Fibroblast of the conjunctiva (primary cell): ENCODE measurements around the gene TGFBR3.

Experiments
- DNase-seq: peaks from one replicate; pipeline ENCODE4 v3.0.0-alpha.2; 2010; ENCODE audit warnings: low read depth

Gene TGFBR3

DNA sequence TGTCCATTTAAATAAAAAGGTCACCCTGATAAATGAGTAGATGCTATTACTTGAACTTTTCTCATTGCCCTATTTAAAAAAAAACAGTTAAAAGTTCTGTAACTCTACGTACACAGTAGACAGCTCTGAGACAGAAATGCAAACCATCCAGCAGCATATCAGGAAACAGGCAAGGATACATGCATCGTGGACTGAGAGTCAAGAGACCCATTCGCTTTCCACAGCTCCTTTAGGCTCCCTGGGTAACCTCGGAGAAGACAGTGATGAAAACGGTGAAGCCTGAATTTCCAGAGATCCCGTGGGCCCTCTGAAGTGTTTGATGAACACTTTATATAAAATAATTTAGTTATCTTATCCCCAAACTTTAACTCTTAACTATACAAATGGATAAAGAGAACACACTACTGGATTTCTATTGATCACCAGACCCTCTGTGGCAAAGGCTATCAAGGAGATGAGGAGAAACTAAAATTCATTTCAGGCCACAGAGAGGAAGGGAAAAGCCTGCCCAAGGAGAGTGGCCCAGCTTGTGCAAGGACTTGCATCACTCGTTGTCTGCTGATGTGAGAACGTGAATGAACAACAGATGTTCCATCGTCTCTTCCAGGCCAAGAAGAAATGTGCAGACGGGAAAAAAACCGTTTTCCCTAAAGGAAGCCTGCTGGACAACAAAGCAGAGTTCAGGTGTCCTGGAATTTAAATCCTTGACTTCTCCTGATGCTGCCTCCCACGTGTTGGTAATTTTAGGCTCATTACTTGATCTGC is 131.0 kb downstream of the TGFBR3 start:
- DNase-seq, result peak; percentile 91

DNA sequence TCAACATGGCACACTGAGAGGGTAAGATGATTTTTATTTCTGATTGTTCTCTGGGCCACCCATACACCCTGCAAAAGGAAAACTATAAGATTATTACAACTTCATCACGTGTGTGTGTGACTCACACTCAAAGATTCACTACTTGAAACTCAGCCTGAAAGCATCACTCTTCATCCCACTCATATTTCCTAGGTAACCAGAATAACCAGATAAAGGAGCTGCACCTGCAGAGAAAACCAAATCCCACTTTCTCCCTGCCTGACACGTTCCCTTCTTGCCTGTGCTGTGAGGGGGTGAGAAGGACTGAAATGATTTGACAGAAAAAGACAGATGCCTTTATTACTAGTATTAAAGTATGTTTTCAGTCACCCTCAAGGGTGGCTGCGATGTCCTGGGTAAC is 131.6 kb downstream of the TGFBR3 start:
- no peak for DNase-seq

DNA sequence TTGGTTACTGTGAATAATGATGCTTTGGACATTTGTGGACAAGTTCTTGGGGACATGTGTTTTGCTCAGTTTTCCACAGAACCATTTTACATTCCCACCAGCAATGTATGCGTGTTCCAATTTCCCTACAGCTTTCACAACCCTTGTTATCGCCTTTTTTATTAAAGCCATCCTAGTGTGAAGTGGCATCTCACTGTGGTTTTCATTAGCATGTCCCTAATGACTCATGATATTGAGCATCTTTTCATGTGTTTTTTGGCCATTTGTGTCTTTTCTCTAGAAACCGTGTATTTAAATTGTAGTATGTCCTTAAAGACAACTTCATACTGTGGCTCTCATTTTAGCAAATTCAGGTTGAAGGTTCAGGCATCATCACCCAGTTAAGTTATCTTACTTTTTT is 132.1 kb downstream of the TGFBR3 start:
- no peak for DNase-seq

DNA sequence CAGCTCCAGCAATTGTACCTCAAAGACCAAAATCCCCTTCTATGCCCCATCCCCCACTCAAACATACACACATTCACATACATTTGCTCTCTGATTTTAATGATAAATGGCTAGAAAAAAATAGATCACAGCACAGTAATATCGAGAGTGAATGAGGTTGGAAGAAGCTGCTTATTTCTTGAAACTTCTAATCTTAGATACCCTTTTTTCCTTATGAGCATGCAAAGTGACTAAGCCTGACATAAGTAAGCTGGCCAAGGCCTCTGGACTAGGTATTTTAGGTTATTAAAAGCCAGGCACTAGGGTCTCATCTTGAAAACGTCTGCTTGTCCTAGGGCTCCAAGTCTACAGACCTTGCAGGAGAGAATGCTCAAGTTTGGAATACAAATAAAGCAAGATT is 133.6 kb downstream of the TGFBR3 start:
- DNase-seq, result no peak

DNA sequence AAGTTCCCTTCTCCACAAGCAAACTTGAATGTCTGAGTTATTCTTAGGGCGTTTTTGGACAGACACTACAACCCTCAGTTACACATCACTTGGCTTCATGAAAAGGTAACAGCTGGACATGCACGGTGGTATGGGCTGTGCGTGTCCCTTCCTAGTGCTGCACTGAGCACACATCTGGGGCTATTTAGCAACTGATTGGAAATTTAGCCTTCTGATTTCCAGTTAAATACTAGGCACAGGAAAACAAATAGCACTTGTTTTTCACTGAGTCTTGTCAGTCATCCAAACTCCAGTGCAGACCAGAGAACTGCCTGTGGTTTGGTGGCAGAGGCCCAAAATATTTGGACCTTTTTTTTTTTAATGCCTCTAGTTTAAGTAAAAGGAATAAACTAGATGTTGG is 134.7 kb downstream of the TGFBR3 start:
- DNase-seq, result peak; percentile 94

DNA sequence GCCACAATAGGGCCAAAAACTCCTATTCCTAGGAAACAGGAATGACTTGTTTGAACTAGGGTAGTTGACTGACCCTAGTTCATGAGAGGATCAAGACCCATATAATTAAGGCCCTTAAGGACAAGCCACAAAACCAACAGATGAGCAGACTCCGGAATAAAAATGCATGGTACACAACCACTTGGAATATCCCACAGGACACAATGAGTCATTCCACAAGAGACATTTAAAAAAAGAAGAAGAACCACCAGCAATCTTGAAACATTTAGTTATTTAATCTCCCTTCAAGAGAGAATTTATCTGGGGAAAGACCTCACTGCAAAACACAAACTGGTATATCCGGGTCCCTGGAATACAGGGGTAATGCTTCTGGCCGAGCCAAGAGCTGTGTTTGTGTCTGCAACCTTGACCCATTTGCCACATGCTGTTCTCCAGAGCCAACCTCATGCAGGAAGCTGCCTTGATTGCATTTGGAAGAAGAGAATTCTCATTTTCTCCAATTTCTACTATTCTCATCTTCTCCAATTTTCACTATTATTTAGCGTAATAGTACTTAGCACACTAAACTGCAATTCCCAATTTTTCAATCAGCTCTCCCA is 135.5 kb downstream of the TGFBR3 start:
- no peak for DNase-seq

DNA sequence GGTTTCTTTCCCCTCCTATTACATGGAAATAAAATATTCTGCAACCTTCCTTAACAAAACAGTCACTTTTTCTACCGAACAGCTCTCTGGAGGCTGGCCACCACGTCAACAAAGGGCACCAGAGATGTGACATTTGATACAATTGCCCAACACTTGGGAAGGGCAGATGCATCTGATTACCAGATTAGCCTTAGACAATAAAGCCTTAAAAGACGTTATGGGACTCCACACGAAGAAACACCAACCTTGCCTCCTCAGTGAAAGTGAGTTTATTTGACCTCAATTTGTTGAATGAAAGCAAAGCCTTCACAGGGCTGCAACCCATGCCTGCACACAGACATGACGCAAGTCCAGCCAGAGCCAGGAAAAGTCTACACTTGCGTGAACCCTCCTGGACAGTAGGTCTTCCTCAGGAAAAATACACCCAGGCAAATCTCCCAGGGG is 136.1 kb downstream of the TGFBR3 start:
- no peak for DNase-seq

DNA sequence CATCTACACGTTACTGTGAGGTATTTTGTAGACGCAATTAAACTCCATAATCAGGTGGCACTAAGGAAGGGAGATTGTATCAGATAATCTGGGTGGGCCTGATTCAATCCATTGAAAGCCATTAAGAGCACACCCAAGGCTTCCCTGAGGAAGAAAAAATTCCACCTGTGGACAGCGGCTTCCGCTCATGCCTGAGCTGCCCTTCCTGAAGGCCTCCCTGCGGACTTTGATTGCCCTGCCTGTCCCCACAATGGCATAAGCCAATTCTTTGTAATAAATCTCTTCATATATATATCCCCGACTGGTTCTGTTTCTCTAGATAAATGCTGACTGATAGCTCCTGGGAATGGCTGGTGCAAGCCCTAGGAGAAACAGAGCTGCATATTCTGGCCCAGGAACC is 138.3 kb downstream of the TGFBR3 start:
- DNase-seq, result no peak

DNA sequence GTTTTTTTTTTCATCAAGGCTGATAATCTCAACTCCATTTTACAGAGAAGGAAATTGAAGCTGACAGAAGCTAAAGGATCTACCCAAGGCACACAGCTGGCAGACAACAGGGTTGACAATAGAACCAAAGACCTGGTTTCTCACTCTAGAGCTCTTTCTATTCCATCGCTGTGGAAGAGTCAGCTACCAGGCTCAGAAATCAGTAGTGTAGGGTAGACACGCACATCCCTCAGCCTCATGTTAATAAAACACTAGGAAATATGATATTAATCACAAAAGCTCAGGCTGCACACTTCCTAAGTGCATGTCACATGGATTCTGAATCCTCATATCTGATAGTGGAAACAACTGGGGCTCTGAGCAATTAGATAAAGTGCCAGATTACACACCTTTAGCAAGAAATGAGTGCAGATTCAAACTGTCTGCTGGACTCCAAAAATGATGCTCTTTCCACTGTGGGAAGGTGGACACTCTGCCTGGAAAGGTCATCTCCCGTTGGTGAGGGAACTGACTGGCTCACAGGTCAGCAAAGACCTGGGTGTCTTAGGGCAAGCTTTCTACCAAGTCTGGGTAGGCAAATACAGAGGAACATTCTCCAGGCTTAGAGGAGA is 139.1 kb downstream of the TGFBR3 start:
- DNase-seq, result no peak

DNA sequence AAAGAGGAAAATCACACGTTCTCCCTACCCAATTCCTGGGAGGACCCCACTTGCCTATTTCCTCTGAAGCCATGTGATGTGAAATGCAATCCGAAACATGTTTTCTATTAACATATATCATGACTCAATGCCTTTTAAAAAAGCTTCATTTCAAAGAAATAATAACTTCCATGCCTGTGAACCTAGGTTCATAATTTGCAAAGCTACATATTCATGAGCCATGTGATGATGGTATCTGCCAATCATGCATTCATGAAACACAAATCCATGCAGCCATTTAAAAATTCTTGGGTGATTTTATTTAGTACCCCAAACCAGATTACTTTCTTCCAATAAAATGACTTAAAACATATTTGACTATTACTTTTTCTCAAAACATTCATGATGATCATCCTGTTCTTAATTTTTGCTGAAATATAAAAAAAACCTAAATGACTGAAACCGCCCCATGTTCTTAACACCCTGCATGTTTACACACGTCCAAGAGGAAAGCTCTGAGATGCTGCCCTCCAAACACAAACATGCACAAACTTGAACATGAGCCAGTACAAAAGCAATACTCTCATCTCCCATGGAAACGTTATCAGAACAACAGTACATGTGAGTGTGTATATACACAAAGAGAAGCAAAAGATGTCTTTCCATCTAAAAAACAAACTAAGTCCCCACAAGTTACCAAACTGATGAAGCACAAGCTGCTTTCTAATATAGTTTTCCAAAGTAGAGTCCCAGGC is 140.1 kb downstream of the TGFBR3 start:
- DNase-seq, result no peak

DNA sequence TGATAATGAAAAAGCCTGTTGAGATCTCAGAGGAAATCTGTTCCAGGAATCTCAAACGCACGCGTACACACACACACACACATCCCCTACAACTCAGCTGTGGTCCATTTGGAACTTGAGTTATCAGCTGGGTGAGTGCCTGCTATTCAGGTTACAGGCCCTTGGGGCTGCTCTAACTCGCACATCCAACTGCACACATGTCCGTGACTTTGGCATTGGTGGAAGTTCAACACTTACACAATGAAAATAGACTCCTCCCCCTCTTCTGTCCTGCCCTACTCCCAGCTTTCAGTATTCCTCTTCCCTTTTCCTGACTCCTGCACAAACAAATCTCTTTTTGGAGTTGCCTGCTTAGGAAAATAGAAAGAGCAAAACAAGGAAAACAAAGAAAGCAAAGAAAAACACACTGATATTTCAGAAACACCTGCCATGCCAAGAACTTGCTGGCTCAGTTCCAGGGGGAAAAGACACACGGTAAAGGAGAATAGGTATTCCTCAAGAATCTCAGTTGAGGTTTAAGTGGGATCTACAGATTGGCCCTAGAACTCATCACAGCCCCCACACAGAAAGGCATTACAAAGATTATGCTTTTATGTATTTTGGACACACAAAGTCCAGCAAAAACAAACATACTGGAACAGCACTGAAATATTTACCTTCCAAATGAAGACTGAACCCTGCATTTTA is 140.9 kb downstream of the TGFBR3 start:
- DNase-seq, result peak; percentile 83

DNA sequence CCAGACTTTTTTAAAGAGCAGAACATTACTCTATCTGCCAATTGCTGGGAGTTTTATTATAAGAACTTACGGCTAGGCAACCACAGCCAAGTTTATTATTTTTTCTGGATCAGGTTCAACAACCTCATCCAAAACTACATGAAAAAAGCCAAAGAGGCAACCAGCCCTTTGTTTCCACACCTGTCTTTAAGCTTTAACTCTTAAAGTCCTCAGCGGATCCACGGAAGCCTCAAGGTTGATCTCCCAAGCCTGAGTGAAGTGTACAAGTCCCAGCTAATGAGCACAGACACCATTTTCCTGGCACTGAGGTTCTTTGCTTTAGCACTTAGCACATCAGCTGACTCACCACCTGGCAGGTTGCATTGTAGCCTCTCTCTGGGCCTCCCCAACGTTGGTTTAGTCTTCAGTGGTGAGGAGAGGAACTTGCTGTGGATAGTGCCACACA is 143.1 kb downstream of the TGFBR3 start:
- no peak for DNase-seq

DNA sequence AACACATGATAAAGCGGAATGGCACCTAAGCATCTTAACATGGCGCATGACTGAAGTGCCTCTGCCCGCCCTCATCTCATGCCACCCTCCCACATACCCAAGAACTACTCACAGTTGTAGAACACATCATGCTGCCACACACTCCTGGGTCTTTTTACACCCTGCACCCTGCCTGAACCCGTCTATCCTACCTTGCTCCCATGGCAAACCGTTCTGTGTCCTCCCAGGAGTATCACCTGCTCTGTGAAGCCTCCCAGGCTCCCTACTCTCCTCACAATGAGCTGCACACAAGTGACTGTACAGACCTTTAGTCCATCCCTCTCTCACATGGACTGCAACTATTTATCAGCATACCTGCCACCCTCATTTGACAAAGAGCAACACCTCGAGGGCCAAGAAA is 144.0 kb downstream of the TGFBR3 start:
- DNase-seq, result no peak

DNA sequence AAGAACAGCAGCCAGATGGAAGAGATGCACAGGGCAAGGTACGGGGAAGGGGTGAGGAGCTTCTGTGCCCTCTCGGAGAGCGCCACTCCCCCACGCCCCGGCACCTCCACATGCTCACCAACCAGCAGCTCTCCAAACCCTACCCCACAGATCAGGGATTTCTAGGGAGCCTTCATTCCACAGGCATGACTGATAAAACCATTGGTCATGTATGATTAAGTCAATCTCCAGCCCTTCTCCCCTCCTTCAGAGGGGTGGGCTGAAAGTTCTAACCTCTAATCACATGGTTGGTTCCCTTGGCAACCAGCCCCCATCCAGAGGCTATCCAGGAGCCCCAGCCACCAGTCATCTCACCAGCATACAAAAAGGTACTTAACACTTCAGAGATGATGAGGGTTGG is 144.7 kb downstream of the TGFBR3 start:
- no peak for DNase-seq

DNA sequence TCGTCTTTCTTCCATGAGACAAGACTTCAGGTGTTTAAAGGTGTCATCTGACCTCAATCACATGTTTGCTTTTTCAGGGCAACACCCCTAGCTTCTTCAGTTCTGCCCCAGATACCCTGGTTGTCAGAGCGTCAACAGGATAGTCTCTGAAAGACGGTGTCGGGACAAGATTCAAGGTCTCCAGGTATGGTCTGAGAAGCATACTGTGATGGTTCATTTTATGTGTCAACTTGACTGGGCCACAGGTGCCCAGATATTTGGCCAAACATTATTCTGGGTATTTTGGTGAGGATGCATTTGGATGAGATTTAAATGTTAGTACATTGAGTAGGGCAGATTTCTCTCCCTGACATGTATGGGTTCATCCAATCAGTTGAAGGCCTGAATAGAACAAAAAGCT is 148.3 kb downstream of the TGFBR3 start:
- no peak for DNase-seq

DNA sequence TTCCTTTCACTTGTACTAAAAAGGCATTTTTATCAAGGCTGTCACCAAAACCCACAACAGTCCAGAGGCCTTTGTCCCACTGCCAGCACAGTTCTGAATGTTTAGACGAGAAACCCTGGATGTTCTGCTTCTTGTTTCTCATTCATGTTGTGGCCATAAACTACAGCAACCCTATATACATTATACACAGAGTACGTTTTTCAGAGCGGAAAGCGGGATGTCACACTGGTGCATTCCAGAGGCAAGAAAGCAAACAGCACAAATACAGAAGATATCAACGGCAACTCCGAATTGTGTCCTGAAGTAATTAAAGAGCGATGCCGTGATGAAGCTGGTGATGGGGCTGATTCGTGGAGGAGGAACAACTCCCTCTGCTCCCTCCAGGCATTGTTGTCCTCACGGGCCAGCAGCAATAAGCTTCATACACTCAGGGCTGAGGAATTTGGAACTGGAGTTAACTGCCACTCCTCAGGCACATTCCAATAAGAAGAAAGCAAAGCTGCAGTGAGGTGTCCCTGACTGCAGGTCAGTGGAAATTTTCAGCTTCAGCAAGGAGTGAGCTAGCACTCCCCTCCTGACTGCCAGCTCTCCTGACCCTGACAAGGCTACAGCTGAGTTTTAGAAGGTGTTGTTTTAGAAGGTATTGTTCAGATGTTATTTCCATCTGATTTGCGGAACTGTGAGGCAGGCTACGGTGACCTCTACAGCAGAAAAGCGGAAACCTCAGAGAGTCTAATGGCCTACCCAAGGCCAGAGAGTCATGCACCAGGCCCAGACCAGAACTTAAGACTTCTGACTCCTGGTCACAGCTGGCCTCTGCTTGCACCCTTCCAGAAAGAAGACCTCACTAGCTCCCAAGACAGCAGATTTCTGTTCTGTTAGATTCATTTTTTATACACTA is 149.0 kb downstream of the TGFBR3 start:
- DNase-seq, result no peak

DNA sequence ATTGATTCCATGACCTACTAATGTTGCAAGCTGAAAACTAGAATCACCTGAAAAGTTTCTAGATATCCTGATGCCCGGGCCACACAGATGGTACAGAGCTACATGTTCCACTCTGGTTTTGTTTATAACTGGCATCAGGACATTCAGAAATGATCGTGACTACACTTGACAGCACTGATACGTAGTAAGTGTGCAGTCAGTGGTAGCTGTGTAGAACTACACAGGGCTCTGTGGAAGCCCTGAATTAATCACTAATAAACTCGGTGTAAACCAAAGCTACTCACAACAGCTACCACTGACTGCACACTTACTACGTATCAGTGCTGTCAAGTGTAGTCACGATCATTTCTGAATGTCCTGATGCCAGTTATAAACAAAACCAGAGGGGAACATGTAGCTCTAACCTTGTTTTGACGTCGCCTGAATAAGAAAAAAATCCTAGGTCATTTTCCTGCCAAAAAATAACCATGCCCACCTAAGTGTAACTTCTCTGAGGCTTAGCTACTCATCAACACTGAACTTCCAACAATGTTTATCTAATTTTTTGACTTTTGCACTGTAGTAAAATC is 149.7 kb downstream of the TGFBR3 start:
- DNase-seq, result no peak

DNA sequence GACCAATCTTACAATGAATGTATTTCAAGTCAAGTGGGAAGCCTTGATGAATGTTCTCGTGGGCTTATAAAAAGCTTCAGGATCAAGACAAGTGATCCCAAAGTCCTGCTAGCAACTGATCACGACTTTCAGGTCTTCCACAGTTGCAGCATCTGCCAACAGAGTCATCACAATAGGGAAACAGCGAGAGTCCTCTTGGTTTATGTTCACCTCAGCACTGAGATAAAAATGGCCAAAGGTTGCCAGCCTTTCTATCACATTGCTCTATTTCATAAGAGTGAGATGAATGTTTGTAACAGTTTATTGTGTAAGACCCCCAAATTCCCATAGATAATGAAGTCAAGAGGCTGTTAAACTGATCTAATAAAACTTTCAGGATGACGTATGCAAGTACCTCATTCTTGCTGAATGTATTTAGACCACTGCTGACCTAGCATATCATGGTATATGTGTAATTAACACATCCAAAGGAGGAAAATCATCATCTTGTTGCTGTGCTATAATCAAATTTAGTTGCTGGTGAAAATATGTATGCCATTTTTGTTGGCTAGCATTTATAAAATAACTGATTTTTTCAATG is 150.6 kb downstream of the TGFBR3 start:
- no peak for DNase-seq

DNA sequence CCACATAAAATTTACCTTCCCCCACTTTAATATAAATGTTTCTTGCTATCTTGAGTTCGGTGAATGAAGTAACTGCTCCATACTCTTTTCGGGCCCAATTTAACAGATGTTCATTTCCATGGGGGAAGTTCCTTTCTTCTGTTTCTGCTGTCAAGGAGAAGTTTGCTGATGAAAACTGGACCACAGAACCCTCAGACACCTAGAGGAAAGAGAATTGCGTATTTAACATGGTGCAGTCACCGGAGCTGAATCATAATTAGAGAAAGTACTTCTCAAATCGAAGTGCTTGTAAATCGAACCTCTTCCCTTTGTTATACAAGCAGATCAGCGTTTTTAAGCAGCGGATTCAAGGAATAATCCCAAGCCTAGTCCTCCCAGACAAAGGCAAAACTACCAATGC is 151.2 kb downstream of the TGFBR3 start:
- no peak for DNase-seq

DNA sequence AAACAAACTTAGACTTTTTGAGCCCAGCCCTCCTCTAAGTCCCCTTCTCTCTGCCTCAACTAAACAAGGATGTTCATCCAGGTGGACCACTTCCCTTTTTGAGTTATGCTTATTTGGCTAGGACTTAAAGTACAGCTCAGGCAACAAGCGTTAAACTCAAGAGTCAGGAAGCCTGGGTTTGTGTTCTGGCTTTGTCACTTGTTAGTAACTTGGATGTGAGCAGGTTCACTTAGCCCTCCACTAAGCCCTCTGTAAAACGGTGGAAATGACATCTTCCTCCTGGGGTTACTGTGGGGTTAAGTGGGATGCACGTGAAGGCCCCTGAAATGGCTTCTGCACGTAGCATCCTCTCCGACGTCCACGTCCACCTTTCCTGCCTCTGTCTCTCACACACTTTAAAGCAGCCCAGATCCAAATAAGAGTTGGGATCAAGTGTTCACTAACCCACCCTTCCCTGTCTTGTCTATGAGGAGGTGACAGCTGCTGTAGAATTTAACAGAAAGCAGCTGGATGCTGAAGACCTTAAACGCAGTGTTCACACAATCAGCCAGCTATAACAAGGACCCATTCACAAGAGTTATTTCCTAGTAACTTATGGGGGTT is 152.7 kb downstream of the TGFBR3 start:
- DNase-seq, result no peak
